Measurements from ENCODE around the gene HIF1A. TPM values are rescaled to one million over a fixed set of nuclear protein-coding genes. Genes with fewer than 3 reads are reported as not detected.

The HIF1A gene
- total RNA-seq, 1 experiment from 2014 or later, result 135 TPM

DNA sequence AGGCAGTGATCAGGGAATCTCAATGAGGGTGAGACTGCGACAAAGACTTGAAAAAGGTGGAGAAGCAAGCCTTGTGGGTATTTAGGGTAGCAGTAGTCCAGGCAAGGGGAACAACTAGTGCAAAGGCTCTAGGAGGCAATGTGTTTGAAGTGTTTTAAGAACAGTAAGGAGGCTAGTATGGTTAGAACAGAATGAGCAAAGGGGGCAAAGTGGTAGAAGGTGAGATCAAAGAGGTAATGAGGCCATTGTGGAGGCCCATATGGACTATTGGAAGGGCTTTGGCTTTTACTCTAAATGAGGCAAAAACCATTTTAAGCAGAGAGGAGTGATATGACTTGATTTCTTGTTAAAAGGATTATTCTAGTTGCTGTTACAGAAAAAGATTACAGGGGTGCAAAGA, 16.8 kb downstream of the HIF1A start:
- CTCF ChIA-PET, result no interaction called here
- H3K9me3 ChIP-seq (ENCODE audit: low read depth, low read length, poor library complexity, severe bottlenecking), result no peaks in the 10 kb centered on the region
- no peak for DNase-seq (ENCODE audit: low spot score)
- TF ChIP-seq EZH2 (IDR thresholded peaks at IDR 0.05; ENCODE audit: borderline replicate concordance, low read depth, low read length, poor library complexity, severe bottlenecking) (no peak), CTCF (conservative IDR thresholded peaks at IDR 0.05; ENCODE audit: low read depth, low read length) (no peak)
- no peaks in the 10 kb centered on the region for H3K27me3 ChIP-seq (replicated peaks; ENCODE audit: insufficient read depth, low read depth, low read length, poor library complexity)
- no peak overlapping the region for H3K4me3 ChIP-seq (ENCODE audit: low read depth, low read length, poor library complexity, severe bottlenecking)
- BruUV-seq (replicated peaks), result no TSS peak
- POLR2A ChIA-PET (ENCODE audit: low non-redundant PET), result interaction anchor here (0.6 kb wide), 1 partner anchor 165 kb away, joined by 11 read pairs; no protein-coding TSS in a partner anchor
- intact Hi-C loops (cut with micrococcal nuclease; ENCODE audit: unreplicated experiment), result no loop called here
- no peaks in the 10 kb centered on the region for H3K36me3 ChIP-seq (ENCODE audit: insufficient read depth, low read length, poor library complexity, severe bottlenecking)
- peaks cover 45% of the 10 kb centered on the region for H3K4me1 ChIP-seq (ENCODE audit: insufficient read depth, low read length, poor library complexity, severe bottlenecking)
- H3K27ac ChIP-seq (ENCODE audit: low read depth, low read length, poor library complexity, severe bottlenecking), result no peak overlapping the region

DNA sequence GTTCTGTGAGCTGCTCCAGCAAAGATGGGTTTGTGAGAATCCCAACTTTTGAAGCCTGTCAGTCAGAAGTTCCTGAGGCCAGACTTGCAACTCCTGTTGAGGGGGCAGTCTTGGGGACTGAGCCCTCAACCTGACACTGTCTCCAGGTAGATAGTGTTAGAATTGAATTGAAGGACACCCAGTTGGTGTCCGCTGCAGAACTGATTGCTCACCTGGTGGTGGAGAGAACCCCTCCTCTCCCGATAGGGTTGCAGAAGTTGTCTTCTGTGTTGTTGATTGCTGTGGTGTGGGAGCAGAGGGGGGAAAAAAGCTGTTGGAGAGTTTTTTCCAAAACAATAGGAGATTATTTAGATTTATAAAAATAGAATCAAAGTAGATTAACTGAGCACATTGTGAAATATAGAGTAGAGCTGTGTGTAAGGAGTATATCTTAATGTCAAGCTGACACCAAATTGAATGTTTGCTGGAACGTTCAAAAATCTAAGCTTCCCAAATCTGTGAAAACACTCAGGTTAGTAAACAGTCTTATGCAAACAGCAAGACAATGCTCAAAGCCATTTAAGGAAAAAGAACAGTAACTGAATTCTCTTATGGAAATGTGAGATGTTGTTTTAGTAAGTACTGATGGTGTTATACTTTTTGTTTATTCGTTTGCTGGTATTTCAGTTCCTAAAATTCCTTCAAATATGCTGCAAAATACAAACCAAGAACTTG, 18.6 kb downstream of the HIF1A start:
- intact Hi-C loops (cut with micrococcal nuclease; ENCODE audit: unreplicated experiment), result no loop called here
- no peak for DNase-seq (ENCODE audit: low spot score)
- BruUV-seq (replicated peaks), result no TSS peak
- no peak overlapping the region for H3K27ac ChIP-seq (ENCODE audit: low read depth, low read length, poor library complexity, severe bottlenecking)
- H3K27me3 ChIP-seq (replicated peaks; ENCODE audit: insufficient read depth, low read depth, low read length, poor library complexity), result no peaks in the 10 kb centered on the region
- no peaks in the 10 kb centered on the region for H3K9me3 ChIP-seq (ENCODE audit: low read depth, low read length, poor library complexity, severe bottlenecking)
- no peak for TF ChIP-seq EZH2 (IDR thresholded peaks at IDR 0.05; ENCODE audit: borderline replicate concordance, low read depth, low read length, poor library complexity, severe bottlenecking)
- TF ChIP-seq CTCF (conservative IDR thresholded peaks at IDR 0.05; ENCODE audit: low read depth, low read length), result no peak
- POLR2A ChIA-PET (ENCODE audit: low non-redundant PET), result no interaction called here
- H3K4me3 ChIP-seq (ENCODE audit: low read depth, low read length, poor library complexity, severe bottlenecking), result no peak overlapping the region
- CTCF ChIA-PET, result no interaction called here
- H3K4me1 ChIP-seq (ENCODE audit: insufficient read depth, low read length, poor library complexity, severe bottlenecking), result peaks cover 58% of the 10 kb centered on the region
- no peaks in the 10 kb centered on the region for H3K36me3 ChIP-seq (ENCODE audit: insufficient read depth, low read length, poor library complexity, severe bottlenecking)

DNA sequence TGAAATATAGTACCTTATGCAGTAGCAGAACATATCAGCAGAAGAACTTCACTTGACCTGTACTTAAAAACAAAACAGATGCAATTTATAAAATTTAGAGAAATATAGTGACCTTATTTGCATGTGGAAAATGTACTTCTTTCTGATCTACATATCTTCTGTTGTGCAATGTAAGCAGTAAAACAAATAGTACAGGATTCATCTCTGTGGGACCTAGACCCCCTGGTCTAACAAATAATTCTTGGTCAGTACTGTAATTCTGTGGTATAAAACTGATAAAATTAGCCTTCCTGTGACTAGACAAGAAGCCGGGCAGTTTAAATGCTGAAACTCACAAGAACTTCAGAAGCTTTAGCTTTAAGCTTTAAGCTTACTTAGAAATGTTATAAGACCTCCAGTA, 21.6 kb downstream of the HIF1A start:
- peaks cover 15% of the 10 kb centered on the region for H3K36me3 ChIP-seq (ENCODE audit: insufficient read depth, low read length, poor library complexity, severe bottlenecking)
- BruUV-seq (replicated peaks), result no TSS peak
- no peak overlapping the region for H3K4me3 ChIP-seq (ENCODE audit: low read depth, low read length, poor library complexity, severe bottlenecking)
- no peak for DNase-seq (ENCODE audit: low spot score)
- CTCF ChIA-PET, result interaction anchor here (0.5 kb wide), 1 partner anchor 184 kb away, joined by 3 read pairs; no protein-coding TSS in a partner anchor
- no peak for TF ChIP-seq EZH2 (IDR thresholded peaks at IDR 0.05; ENCODE audit: borderline replicate concordance, low read depth, low read length, poor library complexity, severe bottlenecking)
- TF ChIP-seq CTCF (conservative IDR thresholded peaks at IDR 0.05; ENCODE audit: low read depth, low read length), result no peak
- H3K27ac ChIP-seq (ENCODE audit: low read depth, low read length, poor library complexity, severe bottlenecking), result no peak overlapping the region
- H3K4me1 ChIP-seq (ENCODE audit: insufficient read depth, low read length, poor library complexity, severe bottlenecking), result peaks cover 57% of the 10 kb centered on the region
- intact Hi-C loops (cut with micrococcal nuclease; ENCODE audit: unreplicated experiment), result no loop called here
- POLR2A ChIA-PET (ENCODE audit: low non-redundant PET), result no interaction called here
- H3K27me3 ChIP-seq (replicated peaks; ENCODE audit: insufficient read depth, low read depth, low read length, poor library complexity), result no peaks in the 10 kb centered on the region
- no peaks in the 10 kb centered on the region for H3K9me3 ChIP-seq (ENCODE audit: low read depth, low read length, poor library complexity, severe bottlenecking)

All from A673 (cell line).